H1 (cell line): ENCODE data around the gene DDX31. TPM values are rescaled to one million over a fixed set of nuclear protein-coding genes. Genes with fewer than 3 reads are reported as not detected.

Experiments used
- CTCF ChIA-PET: fragments of 300-600 bp; sonication (Branson Sonifier 250); formaldehyde crosslinking; loops from one replicate; lab custom pipeline; 2021; ENCODE audit not compliant: partially characterized antibody; lab: Charles Lee
- POLR2A ChIA-PET: fragments of 300-600 bp; sonication (Branson Sonifier 250); formaldehyde crosslinking; loops from one replicate; lab custom pipeline; 2021; ENCODE audit warnings: inconsistent platforms; ENCODE audit not compliant: partially characterized antibody; lab: Charles Lee
- DNase-seq, 2 experiments: peaks; one replicate each; pipeline versions ENCODE4 v3.0.0 to v3.0.0-alpha.2; 2010 to 2022; ENCODE audit warnings: low spot score in 2 of 2, low read depth in 1 of 2, mixed read lengths in 1 of 2
- FAIRE-seq: peaks from 2 replicates; lab custom pipeline; 2011; peaks lifted over from hg19 to GRCh38; lab: Jason Lieb, UNC
- H2AFZ ChIP-seq: 2 replicates; pipeline ENCODE4 v1.8.1; 2012; ENCODE audit warnings: low read length, inconsistent platforms
- H2AK5ac ChIP-seq: 2 replicates; pipeline ENCODE4 v1.6.1; 2013; ENCODE audit warnings: low read depth, low read length
- H2BK120ac ChIP-seq: replicated peaks from 2 replicates; pipeline ENCODE3; 2013; ENCODE audit warnings: low read depth, low read length, inconsistent platforms
- H2BK12ac ChIP-seq: 2 replicates; pipeline ENCODE4 v1.6.1; 2013; ENCODE audit warnings: low read depth, low read length
- H2BK15ac ChIP-seq: 2 replicates; pipeline ENCODE4 v1.6.1; 2013; ENCODE audit warnings: low read length
- H2BK20ac ChIP-seq: 2 replicates; pipeline ENCODE4 v1.6.1; 2013; ENCODE audit warnings: low read length
- H2BK5ac ChIP-seq: 2 replicates; pipeline ENCODE4 v1.6.1; 2013; ENCODE audit warnings: low read depth, low read length
- H3K14ac ChIP-seq: 2 replicates; pipeline ENCODE4 v1.6.1; 2013; ENCODE audit warnings: inconsistent platforms; ENCODE audit not compliant: insufficient read length
- H3K18ac ChIP-seq: 2 replicates; pipeline ENCODE4 v1.6.1; 2013; ENCODE audit warnings: low read length; ENCODE audit errors: extremely low read depth
- H3K23ac ChIP-seq: 2 replicates; pipeline ENCODE4 v1.6.1; 2013; ENCODE audit warnings: inconsistent platforms; ENCODE audit not compliant: insufficient read length
- H3K23me2 ChIP-seq: 2 replicates; pipeline ENCODE4 v1.6.1; 2013; ENCODE audit warnings: low read depth, low read length
- H3K27ac ChIP-seq: 2 replicates; pipeline ENCODE4 v1.6.1; 2011; ENCODE audit warnings: low read depth, low read length, inconsistent platforms
- H3K27me3 ChIP-seq, 4 experiments: replicated peaks in 1 of 4; 1 replicate in 1 of 4; 2 replicates in 3 of 4; pipeline versions ENCODE4 v1.6.1 to v1.8.1; 2011 to 2013; ENCODE audit warnings: low read length in 3 of 4, mild to moderate bottlenecking in 3 of 4, inconsistent platforms in 2 of 4, mixed read lengths in 2 of 4, moderate library complexity in 1 of 4; ENCODE audit not compliant: control insufficient read depth in 3 of 4, insufficient read depth in 3 of 4; ENCODE audit errors: extremely low read depth in 1 of 4
- H3K36me3 ChIP-seq, 4 experiments: 2 replicates each; pipeline versions ENCODE4 v1.6.1 to v1.8.1; 2011 to 2013; ENCODE audit warnings: mild to moderate bottlenecking in 4 of 4, low read length in 3 of 4, moderate library complexity in 2 of 4, control low read depth in 1 of 4, inconsistent platforms in 1 of 4; ENCODE audit not compliant: insufficient read depth in 4 of 4, control insufficient read depth in 2 of 4
- H3K4ac ChIP-seq: replicated peaks from 2 replicates; pipeline ENCODE3; 2013; ENCODE audit warnings: low read length, low read depth, mixed read lengths, inconsistent platforms; ENCODE audit not compliant: insufficient read length
- H3K4me1 ChIP-seq, 4 experiments: replicated peaks in 1 of 4; 1 replicate in 1 of 4; 2 replicates in 3 of 4; pipeline versions ENCODE4 v1.6.1 to v1.8.1; 2011 to 2013; ENCODE audit warnings: low read length in 3 of 4, inconsistent platforms in 2 of 4, mixed read lengths in 1 of 4; ENCODE audit not compliant: insufficient read depth in 4 of 4, control insufficient read depth in 3 of 4
- H3K4me2 ChIP-seq, 2 experiments: 2 replicates each; pipeline versions ENCODE4 v1.6.1 to v1.8.1; 2011 to 2013; ENCODE audit warnings: low read depth in 2 of 2, low read length in 2 of 2, control low read depth in 1 of 2, inconsistent platforms in 1 of 2, mild to moderate bottlenecking in 1 of 2; ENCODE audit not compliant: insufficient read depth in 1 of 2
- H3K4me3 ChIP-seq, 4 experiments: fragments of 200-600, 300-600 bp in 1 of 4; sonication (generic), shearing (Covaris generic), sonication (Bioruptor Twin) in 1 of 4; 2 replicates each; pipeline versions ENCODE4 v1.5.1 to v1.8.1; 2011 to 2016; ENCODE audit warnings: low read length in 4 of 4, low read depth in 3 of 4, control low read depth in 2 of 4, inconsistent platforms in 2 of 4, mild to moderate bottlenecking in 2 of 4, mixed read lengths in 1 of 4, moderate library complexity in 1 of 4; ENCODE audit not compliant: insufficient read depth in 2 of 4; ENCODE audit errors: extremely low read depth in 1 of 4
- H3K56ac ChIP-seq: replicated peaks from 2 replicates; pipeline ENCODE3; 2013; ENCODE audit warnings: low read depth, mild to moderate bottlenecking, mixed read lengths, low read length, inconsistent platforms; ENCODE audit not compliant: insufficient read length
- H3K79me1 ChIP-seq: 2 replicates; pipeline ENCODE4 v1.6.1; 2013; ENCODE audit warnings: low read depth, low read length, control low read depth
- H3K79me2 ChIP-seq, 2 experiments: 2 replicates each; pipeline versions ENCODE4 v1.6.1 to v1.8.1; 2012 to 2013; ENCODE audit warnings: low read length in 2 of 2, mild to moderate bottlenecking in 2 of 2, inconsistent platforms in 1 of 2; ENCODE audit not compliant: insufficient read depth in 2 of 2, control insufficient read depth in 1 of 2
- H3K9ac ChIP-seq, 4 experiments: replicated peaks in 1 of 4; 1 replicate in 1 of 4; 2 replicates in 3 of 4; pipeline versions ENCODE4 v1.6.1 to v1.8.1; 2011 to 2013; ENCODE audit warnings: low read depth in 3 of 4, low read length in 3 of 4, control low read depth in 2 of 4, mild to moderate bottlenecking in 2 of 4, moderate library complexity in 2 of 4, inconsistent platforms in 1 of 4; ENCODE audit errors: extremely low read depth in 1 of 4
- H3K9me3 ChIP-seq, 2 experiments: 2 replicates each; pipeline versions ENCODE4 v1.6.1 to v1.8.1; 2012 to 2013; ENCODE audit warnings: mild to moderate bottlenecking in 2 of 2, moderate library complexity in 2 of 2, control low read depth in 1 of 2, inconsistent platforms in 1 of 2, low read depth in 1 of 2, low read length in 1 of 2, mixed read lengths in 1 of 2; ENCODE audit not compliant: insufficient read depth in 2 of 2
- H4K20me1 ChIP-seq, 2 experiments: replicated peaks in 1 of 2; 2 replicates each; pipeline versions ENCODE3 to v1.8.1; 2011 to 2013; ENCODE audit warnings: inconsistent platforms in 2 of 2, low read length in 2 of 2, mild to moderate bottlenecking in 1 of 2; ENCODE audit not compliant: insufficient read depth in 2 of 2, control insufficient read depth in 1 of 2
- H4K5ac ChIP-seq: 2 replicates; pipeline ENCODE4 v1.6.1; 2013; ENCODE audit warnings: low read length, low read depth, mixed read lengths, inconsistent platforms; ENCODE audit not compliant: insufficient read length
- H4K8ac ChIP-seq: 2 replicates; pipeline ENCODE4 v1.8.0; 2013; ENCODE audit warnings: mild to moderate bottlenecking, moderate library complexity, low read length, inconsistent platforms; ENCODE audit not compliant: insufficient read depth; ENCODE audit errors: extremely low read depth
- H4K91ac ChIP-seq: replicated peaks from 2 replicates; pipeline ENCODE3; 2013; ENCODE audit warnings: low read length, mixed read lengths, inconsistent platforms; ENCODE audit not compliant: insufficient read length
- BACH1 ChIP-seq: IDR thresholded peaks from 2 replicates; pipeline ENCODE4 v1.6.1; 2012; ENCODE audit warnings: low read length, improper control_type of control experiment
- KDM4A ChIP-seq: IDR thresholded peaks from one replicate; pipeline ENCODE4 v1.7.1; 2012; ENCODE audit warnings: low read depth, mild to moderate bottlenecking, moderate library complexity, low read length, inconsistent platforms; ENCODE audit not compliant: severe bottlenecking
- POU5F1 ChIP-seq: IDR thresholded peaks from 2 replicates; pipeline ENCODE4 v1.6.1; 2011; ENCODE audit warnings: low read depth, mild to moderate bottlenecking, low read length, moderate library complexity
- WGBS, 2 experiments: shearing (Covaris generic) in 1 of 2; methylation state at CpG; one replicate each; pipeline versions ENCODE4 v1.1.6 to v1.1.7; 2013 to 2015; ENCODE audit warnings: low lambda C conversion rate in 2 of 2, mixed read lengths in 2 of 2, inconsistent platforms in 1 of 2, low coverage in 1 of 2, missing lambda C conversion rate in 1 of 2; ENCODE audit not compliant: insufficient replicate concordance in 2 of 2, insufficient coverage in 1 of 2, insufficient read length in 1 of 2; ENCODE audit errors: extremely low coverage in 1 of 2, missing lambda C conversion rate in 1 of 2; 5-methylcytosine and 5-hydroxymethylcytosine counted together
- polyA plus RNA-seq, 7 experiments: library from polyadenylated mRNA; depleted of rRNA in 3 of 7; stranded (reverse) in 5 of 7; unstranded in 2 of 7; fragments of >200 nt in 5 of 7; fragments of 200-250 nt in 2 of 7; gene quantifications; 1 replicate in 5 of 7; 2 replicates in 1 of 7; 4 replicates in 1 of 7; pipeline versions ENCODE4 v1.2.1 to v1.2.3, GENCODE V29; 2011 to 2013; ENCODE audit warnings: missing spikeins in 2 of 7, mixed read lengths in 2 of 7
- total RNA-seq: library from RNA; stranded (reverse); fragmentation: NEBNext Ultra II Directional; extraction: Animal tissue kit (Norgen Biotek cat#: 25700); gene quantifications from 2 replicates; pipeline ENCODE4 v1.2.1, GENCODE V29; 2021

DDX31 gene
- total and polyA plus RNA-seq, 2 of the 8 experiments (the other 6 are each of a cell fraction or from before 2014, with no cell fraction given) = 9.5 to 23.7 TPM

GRCh38 chr9:132557159-132557558 lies 112.6 kb downstream of the DDX31 start:
- ChIA-PET CTCF (interaction anchor here (1.2 kb wide), 2 partner anchors 8 to 17 kb away, joined by 3 to 4 read pairs; no protein-coding TSS in a partner anchor), POLR2A (interaction anchor here (1.0 kb wide), 1 partner anchor 10 kb away, joined by 3 read pairs; no protein-coding TSS in a partner anchor)
- no peaks in the 10 kb centered on the region for H3K27me3 ChIP-seq
- no peak overlapping the region for H2AK5ac ChIP-seq
- no peaks in the 10 kb centered on the region for H3K79me1 ChIP-seq
- H3K4ac ChIP-seq = no peak overlapping the region
- no peaks in the 10 kb centered on the region; the same call in 1 of the 2 replicates for H3K23me2 ChIP-seq
- no peak overlapping the region for H3K9ac ChIP-seq
- H3K23ac ChIP-seq = no peak overlapping the region
- FAIRE-seq (no peak), DNase-seq (no peak)
- no peak overlapping the region for H3K4me2 ChIP-seq
- no peak overlapping the region for H4K8ac ChIP-seq
- H2BK20ac ChIP-seq = no peak overlapping the region
- no peak overlapping the region for H3K14ac ChIP-seq
- H3K56ac ChIP-seq = no peak overlapping the region
- no peaks in the 10 kb centered on the region for H3K36me3 ChIP-seq
- H3K4me1 ChIP-seq = peaks cover 0 to 3% (median 0%) of the 10 kb centered on the region in 4 experiments; a peak in 1 of 7 replicates
- no peaks in the 10 kb centered on the region for H3K79me2 ChIP-seq
- no peak overlapping the region for H2BK120ac ChIP-seq
- peaks cover 0 to 2% of the 10 kb centered on the region in 2 experiments; a peak in 1 of 4 replicates for H3K9me3 ChIP-seq
- H2BK15ac ChIP-seq = no peak overlapping the region
- no peak overlapping the region for H4K91ac ChIP-seq
- H4K20me1 ChIP-seq = peaks cover 0 to 2% of the 10 kb centered on the region in 2 experiments
- H4K5ac ChIP-seq = no peak overlapping the region
- no peak overlapping the region for H3K18ac ChIP-seq
- no peak overlapping the region for H2AFZ ChIP-seq
- no peak overlapping the region for H3K27ac ChIP-seq
- 90% methylated on average over 15 of the region's 15 CpGs; no CpG with 5 or more reads in 1 of the 2 experiments for WGBS, 2 experiments
- H2BK5ac ChIP-seq = no peak overlapping the region
- H3K4me3 ChIP-seq = no peak overlapping the region
- no peak overlapping the region for H2BK12ac ChIP-seq
- no peak for TF ChIP-seq BACH1
- no peak for TF ChIP-seq KDM4A
- TF ChIP-seq POU5F1 = no peak
